HepG2 (cell line): ENCODE results near the gene NOXO1.

ENCODE experiments used
- EZH2 ChIP-seq: conservative IDR thresholded peaks from 2 replicates; pipeline ENCODE4 v1.6.1; 2012; ENCODE audit warnings: mild to moderate bottlenecking, low read depth, low read length, moderate library complexity
- SNAPC5 ChIP-seq: sonication (generic); formaldehyde crosslinking; IDR thresholded peaks from 2 replicates; pipeline ENCODE4 v1.8.1; 2023; ENCODE audit warnings: mild to moderate bottlenecking, missing genetic modification reagents, borderline replicate concordance
- ZNF296 ChIP-seq: sonication (generic); formaldehyde crosslinking; conservative IDR thresholded peaks from 2 replicates; pipeline ENCODE4 v1.5.0; 2020; ENCODE audit warnings: mild to moderate bottlenecking, missing genetic modification reagents
- ZNF839 ChIP-seq: sonication (generic); formaldehyde crosslinking; IDR thresholded peaks from 2 replicates; pipeline ENCODE4 v1.4.0; 2020; ENCODE audit warnings: missing genetic modification reagents, mild to moderate bottlenecking, borderline replicate concordance

- TF ChIP-seq SNAPC5 (CRISPR knock-in tag) = no peak
- no peak for TF ChIP-seq ZNF296 (CRISPR knock-in tag)
- no peak for TF ChIP-seq ZNF839 (CRISPR knock-in tag)
- no peak for TF ChIP-seq EZH2
Observed at GRCh38 chr16:1932050-1933028, 48.9 kb downstream of the NOXO1 start.
